IMR-90 (cell line): ENCODE results near the gene TFAP2E. TPM values are rescaled to one million over a fixed set of nuclear protein-coding genes. Genes with fewer than 3 reads are reported as not detected.
A peak's percentile ranks its signal among the peaks of the same experiment; 100 is the strongest.

ENCODE experiments used
- ATAC-seq: fragments of 200-7000 bp; cut with Tn5 transposase; 2 replicates; pipeline ENCODE4 v1.9.1; 2020; ENCODE audit warnings: low read depth, mild to moderate bottlenecking, moderate library complexity
- BruUV-seq: library from RNA; stranded (reverse); fragments of 400-500 nt; replicated peaks from 2 replicates; lab custom pipeline; 2021; lab: Mats Ljungman, UMichigan
- CTCF ChIA-PET: fragments of 300-600 bp; formaldehyde crosslinking; extraction: SDS; loops from one replicate; lab custom pipeline; 2021; ENCODE audit warnings: antibody characterized with exemption; lab: Yijun Ruan, JAX
- POLR2A ChIA-PET: fragments of 300-600 bp; sonication (Branson Sonifier 250); formaldehyde crosslinking; loops from one replicate; lab custom pipeline; 2022; ENCODE audit warnings: antibody characterized with exemption; ENCODE audit not compliant: unreplicated experiment; lab: Charles Lee
- DNase-seq: peaks from one replicate; pipeline ENCODE4 v3.0.0; 2013
- H2AFZ ChIP-seq: replicated peaks from 2 replicates; pipeline ENCODE3; 2013; ENCODE audit warnings: low read length, mild to moderate bottlenecking; ENCODE audit not compliant: poor library complexity
- H2AK5ac ChIP-seq: 2 replicates; pipeline ENCODE4 v1.6.1; 2013; ENCODE audit warnings: low read depth, low read length, inconsistent platforms
- H2AK9ac ChIP-seq: replicated peaks from 2 replicates; pipeline ENCODE3; 2013; ENCODE audit warnings: mild to moderate bottlenecking, low read depth, low read length, moderate library complexity; ENCODE audit not compliant: poor library complexity
- H2BK120ac ChIP-seq: 2 replicates; pipeline ENCODE4 v1.6.1; 2013; ENCODE audit warnings: low read depth, low read length, inconsistent platforms
- H2BK15ac ChIP-seq: 3 replicates; pipeline ENCODE4 v1.6.1; 2013; ENCODE audit warnings: low read depth, low read length, inconsistent platforms
- H2BK20ac ChIP-seq: 2 replicates; pipeline ENCODE4 v1.6.1; 2013; ENCODE audit warnings: low read depth, mild to moderate bottlenecking, inconsistent platforms, low read length, moderate library complexity
- H2BK5ac ChIP-seq: 2 replicates; pipeline ENCODE4 v1.6.1; 2013; ENCODE audit warnings: mild to moderate bottlenecking, low read depth, low read length, inconsistent platforms; ENCODE audit not compliant: poor library complexity, severe bottlenecking
- H3K14ac ChIP-seq: replicated peaks from 2 replicates; pipeline ENCODE4 v1.6.1; 2013; ENCODE audit warnings: low read depth, low read length, inconsistent platforms
- H3K18ac ChIP-seq: 2 replicates; pipeline ENCODE4 v1.6.1; 2013; ENCODE audit warnings: low read depth, low read length, control low read depth
- H3K23ac ChIP-seq: 2 replicates; pipeline ENCODE4 v1.6.1; 2013; ENCODE audit warnings: low read depth, low read length, inconsistent platforms
- H3K27ac ChIP-seq: 2 replicates; pipeline ENCODE4 v1.5.1; 2013; ENCODE audit warnings: mild to moderate bottlenecking, control low read depth, low read length; ENCODE audit not compliant: insufficient read depth
- H3K27me3 ChIP-seq: 2 replicates; pipeline ENCODE4 v1.6.1; 2013; ENCODE audit warnings: low read length; ENCODE audit not compliant: control insufficient read depth, insufficient read depth
- H3K36me3 ChIP-seq: 2 replicates; pipeline ENCODE4 v1.6.1; 2013; ENCODE audit warnings: low read length, mixed read lengths; ENCODE audit not compliant: control insufficient read depth, insufficient read depth
- H3K4ac ChIP-seq: 2 replicates; pipeline ENCODE4 v1.6.1; 2013; ENCODE audit warnings: low read depth, low read length, inconsistent platforms
- H3K4me1 ChIP-seq: 2 replicates; pipeline ENCODE4 v1.6.1; 2013; ENCODE audit warnings: low read length, mixed read lengths; ENCODE audit not compliant: control insufficient read depth, insufficient read depth
- H3K4me2 ChIP-seq: 2 replicates; pipeline ENCODE4 v1.6.1; 2013; ENCODE audit warnings: low read depth, mild to moderate bottlenecking, control low read depth, low read length, moderate library complexity
- H3K4me3 ChIP-seq: 2 replicates; pipeline ENCODE4 v1.5.1; 2013; ENCODE audit warnings: low read depth, mild to moderate bottlenecking, control low read depth, low read length, moderate library complexity; ENCODE audit not compliant: insufficient read depth
- H3K56ac ChIP-seq: 2 replicates; pipeline ENCODE4 v1.6.1; 2013; ENCODE audit warnings: low read length, inconsistent platforms; ENCODE audit not compliant: insufficient read depth; ENCODE audit errors: extremely low read depth
- H3K79me1 ChIP-seq, 2 experiments: 2 replicates each; pipeline ENCODE4 v1.6.1; 2013; ENCODE audit warnings: low read length in 2 of 2, inconsistent platforms in 1 of 2, low read depth in 1 of 2
- H3K9ac ChIP-seq: 2 replicates; pipeline ENCODE4 v1.6.1; 2013; ENCODE audit warnings: low read depth, low read length, control low read depth
- H3K9me1 ChIP-seq: 2 replicates; pipeline ENCODE4 v1.6.1; 2013; ENCODE audit warnings: low read length, inconsistent platforms; ENCODE audit not compliant: insufficient read depth
- H3K9me3 ChIP-seq: 2 replicates; pipeline ENCODE4 v1.6.1; 2013; ENCODE audit warnings: low read length; ENCODE audit not compliant: control insufficient read depth, insufficient read depth
- H4K20me1 ChIP-seq: 2 replicates; pipeline ENCODE4 v1.6.1; 2013; ENCODE audit warnings: low read length, inconsistent platforms; ENCODE audit not compliant: insufficient read depth
- H4K5ac ChIP-seq: 2 replicates; pipeline ENCODE4 v1.6.1; 2013; ENCODE audit warnings: mild to moderate bottlenecking, low read depth, low read length, control low read depth
- H4K8ac ChIP-seq, 2 experiments: 2 replicates each; pipeline ENCODE4 v1.6.1; 2013; ENCODE audit warnings: low read depth in 2 of 2, low read length in 2 of 2, control low read depth in 1 of 2, inconsistent platforms in 1 of 2
- H4K91ac ChIP-seq: 2 replicates; pipeline ENCODE4 v1.6.1; 2013; ENCODE audit warnings: low read depth, low read length, inconsistent platforms; ENCODE audit not compliant: insufficient read depth
- BHLHE40 ChIP-seq: fragments of 150-350 bp; IDR thresholded peaks from 2 replicates; pipeline ENCODE4 v1.6.1; 2016; ENCODE audit warnings: mild to moderate bottlenecking, low read depth, low read length
- FOS ChIP-seq: fragments of 150-350 bp; IDR thresholded peaks from 2 replicates; pipeline ENCODE4 v1.6.1; 2016; ENCODE audit warnings: low read depth, low read length
- MXI1 ChIP-seq: IDR thresholded peaks from 2 replicates; pipeline ENCODE4 v1.6.1; 2012; ENCODE audit warnings: low read depth, mild to moderate bottlenecking, low read length, moderate library complexity, borderline replicate concordance
- SMC3 ChIP-seq: fragments of 150-350 bp; IDR thresholded peaks from 2 replicates; pipeline ENCODE4 v1.6.1; 2016; ENCODE audit warnings: low read depth, mild to moderate bottlenecking, antibody characterized with exemption, low read length, moderate library complexity
- dilution Hi-C: fragments of 300-500 bp; cut with HindIII; formaldehyde crosslinking; loops from one replicate; pipeline ENCODE4 v1.14.3; 2018; ENCODE audit warnings: low sequenced_read_pairs; ENCODE audit not compliant: unreplicated experiment
- in situ Hi-C: fragments of 300-500 bp; cut with MboI; formaldehyde crosslinking; loops from 3 replicates; pipeline ENCODE4 v1.14.3; 2019; ENCODE audit warnings: low sequenced_read_pairs, inconsistent platforms, mixed read lengths
- intact Hi-C: fragments of 100-400 bp; cut with micrococcal nuclease; formaldehyde crosslinking; loops from 2 replicates; pipeline ENCODE4 v1.10.0; 2022
- polyA plus RNA-seq, 3 experiments: library from polyadenylated mRNA; depleted of rRNA; stranded (reverse); fragments of >200 nt; gene quantifications; 2 replicates each; pipeline ENCODE4 v1.2.3, GENCODE V29; 2012; ENCODE audit warnings: low replicate concordance in 1 of 3
- total RNA-seq: library from RNA; depleted of rRNA; stranded (reverse); fragments of >200 nt; gene quantifications from 2 replicates; pipeline ENCODE4 v1.2.3, GENCODE V29; 2012
- TF ChIP-seq, protein P1 (sequence below): conservative IDR thresholded peaks from 2 replicates; pipeline ENCODE4 v1.5.1; 2012; ENCODE audit warnings: mild to moderate bottlenecking, low read depth, low read length, improper control_type of control experiment
- TF ChIP-seq, protein P2 (sequence below): fragments of 150-350 bp; IDR thresholded peaks from 2 replicates; pipeline ENCODE4 v1.6.1; 2017; ENCODE audit warnings: mild to moderate bottlenecking, antibody characterized with exemption, low read length, low read depth

TFAP2E gene
- total and polyA plus RNA-seq, 2 of the 4 experiments (the other 2 are of a cell fraction): under 0.01 to 0.19 TPM

DNA sequence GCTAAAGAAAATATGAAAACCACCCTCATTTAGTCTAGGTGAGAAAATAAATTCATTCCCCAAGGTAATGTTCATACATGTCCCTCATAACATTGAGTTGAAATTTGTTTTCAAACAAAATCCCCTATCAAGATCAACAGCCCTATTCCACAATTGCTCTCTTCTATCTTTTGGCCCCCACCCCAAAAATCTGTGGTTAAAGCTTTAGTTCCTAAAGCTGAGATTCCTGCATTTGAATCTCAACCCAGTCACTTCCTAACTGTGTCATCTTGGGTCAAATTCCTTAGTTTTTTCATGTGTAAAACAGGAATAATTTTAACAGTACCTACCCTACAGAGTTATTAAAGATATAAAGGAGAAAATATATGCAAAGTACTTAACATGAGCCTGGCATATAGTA is 37.9 kb upstream of the TFAP2E start:
- intact Hi-C loops: no loop called here
- no peak overlapping the region for H2BK120ac ChIP-seq
- H3K9me1 ChIP-seq: peaks cover 12% of the 10 kb centered on the region
- H2BK5ac ChIP-seq: no peak overlapping the region
- H3K9ac ChIP-seq: no peak overlapping the region
- peaks cover 34 to 61% of the 10 kb centered on the region in 2 experiments for H3K79me1 ChIP-seq
- H3K4ac ChIP-seq: no peak overlapping the region
- no peak overlapping the region for H2AFZ ChIP-seq
- CTCF ChIA-PET: interaction anchor here (1.4 kb wide), 1 partner anchor 10 kb away, joined by 4 read pairs; no protein-coding TSS in a partner anchor
- BruUV-seq: no TSS peak
- no peak overlapping the region for H2AK9ac ChIP-seq
- H4K91ac ChIP-seq: no peak overlapping the region
- no peak overlapping the region for H2BK15ac ChIP-seq
- H3K9me3 ChIP-seq: peaks cover 3% of the 10 kb centered on the region; the same call in 1 of the 2 replicates
- H3K18ac ChIP-seq: no peak overlapping the region
- H2BK20ac ChIP-seq: no peak overlapping the region
- H3K27ac ChIP-seq: no peak overlapping the region
- no peak overlapping the region for H3K56ac ChIP-seq
- H4K5ac ChIP-seq: no peak overlapping the region
- in situ Hi-C loops: no loop called here
- POLR2A ChIA-PET: no interaction called here
- no peak overlapping the region for H4K8ac ChIP-seq
- dilution Hi-C loops: no loop called here
- DNase-seq (peak; percentile 7), ATAC-seq (no peak)
- TF ChIP-seq, protein P1, sequence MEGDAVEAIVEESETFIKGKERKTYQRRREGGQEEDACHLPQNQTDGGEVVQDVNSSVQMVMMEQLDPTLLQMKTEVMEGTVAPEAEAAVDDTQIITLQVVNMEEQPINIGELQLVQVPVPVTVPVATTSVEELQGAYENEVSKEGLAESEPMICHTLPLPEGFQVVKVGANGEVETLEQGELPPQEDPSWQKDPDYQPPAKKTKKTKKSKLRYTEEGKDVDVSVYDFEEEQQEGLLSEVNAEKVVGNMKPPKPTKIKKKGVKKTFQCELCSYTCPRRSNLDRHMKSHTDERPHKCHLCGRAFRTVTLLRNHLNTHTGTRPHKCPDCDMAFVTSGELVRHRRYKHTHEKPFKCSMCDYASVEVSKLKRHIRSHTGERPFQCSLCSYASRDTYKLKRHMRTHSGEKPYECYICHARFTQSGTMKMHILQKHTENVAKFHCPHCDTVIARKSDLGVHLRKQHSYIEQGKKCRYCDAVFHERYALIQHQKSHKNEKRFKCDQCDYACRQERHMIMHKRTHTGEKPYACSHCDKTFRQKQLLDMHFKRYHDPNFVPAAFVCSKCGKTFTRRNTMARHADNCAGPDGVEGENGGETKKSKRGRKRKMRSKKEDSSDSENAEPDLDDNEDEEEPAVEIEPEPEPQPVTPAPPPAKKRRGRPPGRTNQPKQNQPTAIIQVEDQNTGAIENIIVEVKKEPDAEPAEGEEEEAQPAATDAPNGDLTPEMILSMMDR: no peak
- TF ChIP-seq BHLHE40 (no peak), SMC3 (no peak), FOS (no peak), MXI1 (no peak)
- TF ChIP-seq, protein P2, sequence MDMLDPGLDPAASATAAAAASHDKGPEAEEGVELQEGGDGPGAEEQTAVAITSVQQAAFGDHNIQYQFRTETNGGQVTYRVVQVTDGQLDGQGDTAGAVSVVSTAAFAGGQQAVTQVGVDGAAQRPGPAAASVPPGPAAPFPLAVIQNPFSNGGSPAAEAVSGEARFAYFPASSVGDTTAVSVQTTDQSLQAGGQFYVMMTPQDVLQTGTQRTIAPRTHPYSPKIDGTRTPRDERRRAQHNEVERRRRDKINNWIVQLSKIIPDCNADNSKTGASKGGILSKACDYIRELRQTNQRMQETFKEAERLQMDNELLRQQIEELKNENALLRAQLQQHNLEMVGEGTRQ: no peak
- peaks cover 16% of the 10 kb centered on the region; the same call in 1 of the 2 replicates for H4K20me1 ChIP-seq
- no peak overlapping the region for H3K14ac ChIP-seq
- no peak overlapping the region for H3K4me3 ChIP-seq
- H3K23ac ChIP-seq: no peak overlapping the region
- peaks cover 8% of the 10 kb centered on the region; the same call in 1 of the 2 replicates for H3K36me3 ChIP-seq
- peaks cover 19% of the 10 kb centered on the region for H3K4me1 ChIP-seq
- H3K27me3 ChIP-seq: no peaks in the 10 kb centered on the region
- H3K4me2 ChIP-seq: no peak overlapping the region
- no peak overlapping the region for H2AK5ac ChIP-seq
